ENCODE measurements around the gene GAREM1. TPM values are rescaled to one million over a fixed set of nuclear protein-coding genes. Genes with fewer than 3 reads are reported as not detected.
A peak's percentile ranks its signal among the peaks of the same experiment; 100 is the strongest.

The GAREM1 gene
- total RNA-seq, 1 donor from 2014 or later = 9.0 TPM

GRCh38 chr18:32335228-32335627 lies 135.5 kb downstream of the GAREM1 start:
- no peak overlapping the region for H3K4me3 ChIP-seq (ENCODE audit: insufficient read depth, low read depth, low read length)
- no peaks in the 10 kb centered on the region for H3K36me3 ChIP-seq (ENCODE audit: insufficient read depth, low read length)
- H3K27ac Mint-ChIP-seq (ENCODE audit: unreplicated experiment) = no peak overlapping the region
- FAIRE-seq = peak; percentile 5
- H2AFZ ChIP-seq (ENCODE audit: low read depth, low read length) = no peak overlapping the region
- no peaks in the 10 kb centered on the region for H3K27me3 Mint-ChIP-seq (ENCODE audit: low read depth, unreplicated experiment)
- H3K27me3 ChIP-seq (ENCODE audit: insufficient read depth, low read length) = no peaks in the 10 kb centered on the region
- no peaks in the 10 kb centered on the region for H4K20me1 ChIP-seq (ENCODE audit: insufficient read depth, low read length)
- H3K4me1 Mint-ChIP-seq (ENCODE audit: low read depth, unreplicated experiment) = peaks cover 12% of the 10 kb centered on the region
- H3K4me3 Mint-ChIP-seq (ENCODE audit: unreplicated experiment) = no peak overlapping the region
- no peaks in the 10 kb centered on the region for H3K36me3 Mint-ChIP-seq (ENCODE audit: low read depth, unreplicated experiment)
- no peaks in the 10 kb centered on the region for H3K79me2 ChIP-seq (ENCODE audit: insufficient read depth, low read length)
- no peak overlapping the region for H3K4me2 ChIP-seq (ENCODE audit: low read length)
- no peaks in the 10 kb centered on the region for H3K9me3 Mint-ChIP-seq (ENCODE audit: unreplicated experiment)
- no peak for DNase-seq (ENCODE audit: low read depth)
- no peak for TF ChIP-seq EZH2 (IDR thresholded peaks at IDR 0.05; ENCODE audit: insufficient read depth, low read length)
- no peak for TF ChIP-seq CTCF (IDR thresholded peaks at IDR 0.05; ENCODE audit: insufficient read depth, low read depth, low read length)
- H3K4me1 ChIP-seq (ENCODE audit: insufficient read depth, low read length) = peaks cover 3% of the 10 kb centered on the region
- H3K9ac ChIP-seq (ENCODE audit: low read length) = no peak overlapping the region
- no peak overlapping the region for H3K27ac ChIP-seq (ENCODE audit: low read depth, low read length)
- no peaks in the 10 kb centered on the region for H3K9me3 ChIP-seq (ENCODE audit: insufficient read depth, low read depth, low read length)

GRCh38 chr18:32333781-32334180 lies 136.9 kb downstream of the GAREM1 start:
- no peak overlapping the region for H2AFZ ChIP-seq (ENCODE audit: low read depth, low read length)
- Mint-ChIP-seq H3K9me3 (ENCODE audit: unreplicated experiment) (no peaks in the 10 kb centered on the region), H3K36me3 (ENCODE audit: low read depth, unreplicated experiment) (no peaks in the 10 kb centered on the region), H3K27ac (ENCODE audit: unreplicated experiment) (no peak overlapping the region), H3K27me3 (ENCODE audit: low read depth, unreplicated experiment) (no peaks in the 10 kb centered on the region), H3K4me3 (ENCODE audit: unreplicated experiment) (no peak overlapping the region), H3K4me1 (ENCODE audit: low read depth, unreplicated experiment) (peaks cover 12% of the 10 kb centered on the region)
- H3K4me2 ChIP-seq (ENCODE audit: low read length) = no peak overlapping the region
- H3K4me1 ChIP-seq (ENCODE audit: insufficient read depth, low read length) = peaks cover 3% of the 10 kb centered on the region
- H3K27me3 ChIP-seq (ENCODE audit: insufficient read depth, low read length) = no peaks in the 10 kb centered on the region
- H3K4me3 ChIP-seq (ENCODE audit: insufficient read depth, low read depth, low read length) = no peak overlapping the region
- no peak overlapping the region for H3K27ac ChIP-seq (ENCODE audit: low read depth, low read length)
- TF ChIP-seq EZH2 (IDR thresholded peaks at IDR 0.05; ENCODE audit: insufficient read depth, low read length) (no peak), CTCF (IDR thresholded peaks at IDR 0.05; ENCODE audit: insufficient read depth, low read depth, low read length) (no peak)
- no peak for DNase-seq (ENCODE audit: low read depth)
- H4K20me1 ChIP-seq (ENCODE audit: insufficient read depth, low read length) = no peaks in the 10 kb centered on the region
- H3K9ac ChIP-seq (ENCODE audit: low read length) = no peak overlapping the region
- no peaks in the 10 kb centered on the region for H3K36me3 ChIP-seq (ENCODE audit: insufficient read depth, low read length)
- H3K79me2 ChIP-seq (ENCODE audit: insufficient read depth, low read length) = no peaks in the 10 kb centered on the region
- FAIRE-seq = no peak
- H3K9me3 ChIP-seq (ENCODE audit: insufficient read depth, low read depth, low read length) = no peaks in the 10 kb centered on the region

- no peak overlapping the region for H3K4me3 Mint-ChIP-seq (ENCODE audit: unreplicated experiment)
- Histone ChIP-seq H3K36me3 (ENCODE audit: insufficient read depth, low read length) (no peaks in the 10 kb centered on the region), H3K4me1 (ENCODE audit: insufficient read depth, low read length) (peaks cover under 1% of the 10 kb centered on the region), H4K20me1 (ENCODE audit: insufficient read depth, low read length) (no peaks in the 10 kb centered on the region), H3K79me2 (ENCODE audit: insufficient read depth, low read length) (no peaks in the 10 kb centered on the region), H3K4me3 (ENCODE audit: insufficient read depth, low read depth, low read length) (no peak overlapping the region), H3K9me3 (ENCODE audit: insufficient read depth, low read depth, low read length) (no peaks in the 10 kb centered on the region), H3K27me3 (ENCODE audit: insufficient read depth, low read length) (no peaks in the 10 kb centered on the region), H3K4me2 (ENCODE audit: low read length) (no peak overlapping the region), H3K27ac (ENCODE audit: low read depth, low read length) (no peak overlapping the region), H2AFZ (ENCODE audit: low read depth, low read length) (no peak overlapping the region), H3K9ac (ENCODE audit: low read length) (no peak overlapping the region)
- H3K36me3 Mint-ChIP-seq (ENCODE audit: low read depth, unreplicated experiment) = no peaks in the 10 kb centered on the region
- H3K27me3 Mint-ChIP-seq (ENCODE audit: low read depth, unreplicated experiment) = no peaks in the 10 kb centered on the region
- H3K4me1 Mint-ChIP-seq (ENCODE audit: low read depth, unreplicated experiment) = peaks cover 13% of the 10 kb centered on the region
- H3K27ac Mint-ChIP-seq (ENCODE audit: unreplicated experiment) = no peak overlapping the region
- FAIRE-seq = no peak
- no peaks in the 10 kb centered on the region for H3K9me3 Mint-ChIP-seq (ENCODE audit: unreplicated experiment)
- TF ChIP-seq EZH2 (IDR thresholded peaks at IDR 0.05; ENCODE audit: insufficient read depth, low read length) (no peak), CTCF (IDR thresholded peaks at IDR 0.05; ENCODE audit: insufficient read depth, low read depth, low read length) (no peak)
- DNase-seq (ENCODE audit: low read depth) = no peak
Measured at GRCh38 chr18:32332708-32333107, 138.0 kb downstream of the GAREM1 start.

Measured in astrocyte (in vitro differentiated cells and primary cell).